WTC11 (cell line): ENCODE results near the gene ROBO1. TPM values are rescaled to one million over a fixed set of nuclear protein-coding genes. Genes with fewer than 3 reads are reported as not detected.

Experiments used
- ATAC-seq: fragments of 200-7000 bp; cut with Tn5 transposase; 2 replicates; pipeline ENCODE4 v1.10.0; 2021; ENCODE audit warnings: mild to moderate bottlenecking, moderate library complexity
- CTCF ChIA-PET: fragments of 300-600 bp; sonication (Branson Sonifier 250); formaldehyde crosslinking; loops from one replicate; lab custom pipeline; 2021; ENCODE audit warnings: antibody characterized with exemption; lab: Charles Lee
- POLR2A ChIA-PET: fragments of 350-600 bp; sonication (Branson Sonifier 250); formaldehyde crosslinking; loops from one replicate; lab custom pipeline; 2021; ENCODE audit warnings: antibody characterized with exemption; lab: Charles Lee
- DNase-seq: peaks from one replicate; pipeline ENCODE4 v3.0.0; 2021; ENCODE audit warnings: low spot score
- H3K27ac Mint-ChIP-seq: 2 replicates; pipeline ENCODE4 v1.8.0; 2021; ENCODE audit warnings: mixed read lengths
- H3K27me3 Mint-ChIP-seq: 2 replicates; pipeline ENCODE4 v1.8.0; 2021; ENCODE audit warnings: low read depth, mild to moderate bottlenecking, moderate library complexity, mixed read lengths
- H3K36me3 Mint-ChIP-seq: 2 replicates; pipeline ENCODE4 v1.8.0; 2021; ENCODE audit warnings: mixed read lengths
- H3K4me1 Mint-ChIP-seq: 2 replicates; pipeline ENCODE4 v1.8.0; 2022; ENCODE audit warnings: mixed read lengths
- H3K4me3 Mint-ChIP-seq: 2 replicates; pipeline ENCODE4 v1.8.0; 2021; ENCODE audit warnings: mild to moderate bottlenecking, moderate library complexity, mixed read lengths
- H3K9me3 Mint-ChIP-seq: 2 replicates; pipeline ENCODE4 v1.8.0; 2021; ENCODE audit warnings: mixed read lengths
- ESRRA ChIP-seq: sonication (generic); formaldehyde crosslinking; IDR thresholded peaks from 2 replicates; pipeline ENCODE4 v1.8.1; 2022; ENCODE audit warnings: mild to moderate bottlenecking, missing genetic modification reagents, borderline replicate concordance
- ETV6 ChIP-seq: sonication (generic); formaldehyde crosslinking; IDR thresholded peaks from 2 replicates; pipeline ENCODE4 v1.8.1; 2022; ENCODE audit warnings: mild to moderate bottlenecking, missing genetic modification reagents
- FOXJ3 ChIP-seq: sonication (generic); formaldehyde crosslinking; IDR thresholded peaks from 2 replicates; pipeline ENCODE4 v1.9.0; 2021; ENCODE audit warnings: missing genetic modification reagents, mild to moderate bottlenecking, borderline replicate concordance
- FOXK1 ChIP-seq: sonication (generic); formaldehyde crosslinking; IDR thresholded peaks from 2 replicates; pipeline ENCODE4 v1.8.0; 2022; ENCODE audit warnings: mild to moderate bottlenecking, moderate library complexity, missing genetic modification reagents
- KAT7 ChIP-seq: sonication (generic); formaldehyde crosslinking; IDR thresholded peaks from 2 replicates; pipeline ENCODE4 v1.8.1; 2023; ENCODE audit warnings: missing genetic modification reagents, mild to moderate bottlenecking, borderline replicate concordance
- NR1H2 ChIP-seq: sonication (generic); formaldehyde crosslinking; IDR thresholded peaks from 2 replicates; pipeline ENCODE4 v1.9.0; 2021; ENCODE audit warnings: mild to moderate bottlenecking, moderate library complexity, missing genetic modification reagents
- PRRX2 ChIP-seq: fragments of 250-450 bp; sonication (Bioruptor Pico); IDR thresholded peaks from 2 replicates; pipeline ENCODE4 v1.8.0; 2021; ENCODE audit warnings: mild to moderate bottlenecking
- SMAD3 ChIP-seq: sonication (generic); formaldehyde crosslinking; IDR thresholded peaks from 2 replicates; pipeline ENCODE4 v1.8.0; 2022; ENCODE audit warnings: missing genetic modification reagents, mild to moderate bottlenecking, borderline replicate concordance
- SOX15 ChIP-seq: fragments of 250-450 bp; sonication (Bioruptor Pico); IDR thresholded peaks from 2 replicates; pipeline ENCODE4 v1.9.0; 2021; ENCODE audit warnings: mild to moderate bottlenecking
- SP1 ChIP-seq: sonication (generic); formaldehyde crosslinking; conservative IDR thresholded peaks from 2 replicates; pipeline ENCODE4 v1.8.1; 2022; ENCODE audit warnings: missing genetic modification reagents
- TCF7 ChIP-seq: sonication (generic); formaldehyde crosslinking; IDR thresholded peaks from 2 replicates; pipeline ENCODE4 v1.8.0; 2022; ENCODE audit warnings: mild to moderate bottlenecking, low read depth, missing genetic modification reagents, moderate library complexity
- TEAD4 ChIP-seq: sonication (generic); formaldehyde crosslinking; IDR thresholded peaks from 2 replicates; pipeline ENCODE4 v1.8.0; 2022; ENCODE audit warnings: mild to moderate bottlenecking, missing genetic modification reagents
- ZNF396 ChIP-seq: fragments of 250-450 bp; sonication (Bioruptor Pico); IDR thresholded peaks from 2 replicates; pipeline ENCODE4 v1.8.0; 2021; ENCODE audit warnings: mild to moderate bottlenecking, moderate library complexity, borderline replicate concordance
- total RNA-seq: library from RNA; stranded (reverse); gene quantifications from 3 replicates; pipeline ENCODE4 v1.2.3, GENCODE V29; 2021
- TF ChIP-seq, protein P1 (sequence below): sonication (generic); formaldehyde crosslinking; IDR thresholded peaks from 2 replicates; pipeline ENCODE4 v1.8.1; 2022; ENCODE audit warnings: missing genetic modification reagents, borderline replicate concordance
- TF ChIP-seq, protein P2 (sequence below): fragments of 250-450 bp; sonication (Bioruptor Pico); IDR thresholded peaks from 2 replicates; pipeline ENCODE4 v1.9.0; 2021; ENCODE audit warnings: mild to moderate bottlenecking, borderline replicate concordance
- TF ChIP-seq, protein P3 (sequence below): sonication (generic); formaldehyde crosslinking; IDR thresholded peaks from 2 replicates; pipeline ENCODE4 v1.8.0; 2022; ENCODE audit warnings: mild to moderate bottlenecking, missing genetic modification reagents
- TF ChIP-seq, protein P4 (sequence below): sonication (generic); formaldehyde crosslinking; IDR thresholded peaks from 2 replicates; pipeline ENCODE4 v1.8.0; 2022; ENCODE audit warnings: mild to moderate bottlenecking, missing genetic modification reagents
- TF ChIP-seq, protein P5 (sequence below): sonication (generic); formaldehyde crosslinking; IDR thresholded peaks from 2 replicates; pipeline ENCODE4 v1.8.1; 2022; ENCODE audit warnings: mild to moderate bottlenecking, moderate library complexity, missing genetic modification reagents
- TF ChIP-seq, protein P6 (sequence below): sonication (generic); formaldehyde crosslinking; IDR thresholded peaks from 2 replicates; pipeline ENCODE4 v1.8.1; 2023; ENCODE audit warnings: mild to moderate bottlenecking, missing genetic modification reagents

The ROBO1 gene
- total RNA-seq, 1 experiment from 2014 or later: 90.9 TPM

DNA sequence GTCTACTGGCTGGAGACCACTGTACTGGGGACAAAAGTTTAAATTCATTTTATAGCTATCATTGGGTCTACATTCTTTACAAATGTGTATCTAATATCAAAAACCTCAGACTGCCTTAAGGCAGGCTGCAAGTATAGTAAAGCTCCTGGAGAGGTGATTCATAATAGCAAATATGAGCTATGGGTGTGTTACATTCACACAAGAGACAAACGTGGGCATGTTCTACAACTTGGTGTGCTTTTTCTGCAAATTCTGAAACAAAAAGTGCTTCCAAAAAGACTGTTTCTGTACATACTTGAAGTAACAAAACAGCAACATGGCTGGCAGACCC is 1101.4 kb downstream of the ROBO1 start:
- Mint-ChIP-seq H3K27me3 (no peaks in the 10 kb centered on the region), H3K9me3 (no peaks in the 10 kb centered on the region), H3K4me3 (no peak overlapping the region), H3K36me3 (peaks cover 9% of the 10 kb centered on the region; the same call in 1 of the 2 replicates), H3K4me1 (peaks cover 18% of the 10 kb centered on the region), H3K27ac (no peak overlapping the region)
- DNase-seq (no peak), ATAC-seq (no peak)
- no peak for TF ChIP-seq SMAD3 (CRISPR knock-in tag)
- TF ChIP-seq FOXJ3 (CRISPR knock-in tag): no peak
- TF ChIP-seq, protein P1, sequence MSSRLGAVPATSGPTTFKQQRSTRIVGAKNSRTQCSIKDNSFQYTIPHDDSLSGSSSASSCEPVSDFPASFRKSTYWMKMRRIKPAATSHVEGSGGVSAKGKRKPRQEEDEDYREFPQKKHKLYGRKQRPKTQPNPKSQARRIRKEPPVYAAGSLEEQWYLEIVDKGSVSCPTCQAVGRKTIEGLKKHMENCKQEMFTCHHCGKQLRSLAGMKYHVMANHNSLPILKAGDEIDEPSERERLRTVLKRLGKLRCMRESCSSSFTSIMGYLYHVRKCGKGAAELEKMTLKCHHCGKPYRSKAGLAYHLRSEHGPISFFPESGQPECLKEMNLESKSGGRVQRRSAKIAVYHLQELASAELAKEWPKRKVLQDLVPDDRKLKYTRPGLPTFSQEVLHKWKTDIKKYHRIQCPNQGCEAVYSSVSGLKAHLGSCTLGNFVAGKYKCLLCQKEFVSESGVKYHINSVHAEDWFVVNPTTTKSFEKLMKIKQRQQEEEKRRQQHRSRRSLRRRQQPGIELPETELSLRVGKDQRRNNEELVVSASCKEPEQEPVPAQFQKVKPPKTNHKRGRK (CRISPR knock-in tag): no peak
- no peak for TF ChIP-seq TEAD4 (CRISPR knock-in tag)
- no peak for TF ChIP-seq NR1H2 (CRISPR knock-in tag)
- TF ChIP-seq ZNF396: no peak
- TF ChIP-seq, protein P2, sequence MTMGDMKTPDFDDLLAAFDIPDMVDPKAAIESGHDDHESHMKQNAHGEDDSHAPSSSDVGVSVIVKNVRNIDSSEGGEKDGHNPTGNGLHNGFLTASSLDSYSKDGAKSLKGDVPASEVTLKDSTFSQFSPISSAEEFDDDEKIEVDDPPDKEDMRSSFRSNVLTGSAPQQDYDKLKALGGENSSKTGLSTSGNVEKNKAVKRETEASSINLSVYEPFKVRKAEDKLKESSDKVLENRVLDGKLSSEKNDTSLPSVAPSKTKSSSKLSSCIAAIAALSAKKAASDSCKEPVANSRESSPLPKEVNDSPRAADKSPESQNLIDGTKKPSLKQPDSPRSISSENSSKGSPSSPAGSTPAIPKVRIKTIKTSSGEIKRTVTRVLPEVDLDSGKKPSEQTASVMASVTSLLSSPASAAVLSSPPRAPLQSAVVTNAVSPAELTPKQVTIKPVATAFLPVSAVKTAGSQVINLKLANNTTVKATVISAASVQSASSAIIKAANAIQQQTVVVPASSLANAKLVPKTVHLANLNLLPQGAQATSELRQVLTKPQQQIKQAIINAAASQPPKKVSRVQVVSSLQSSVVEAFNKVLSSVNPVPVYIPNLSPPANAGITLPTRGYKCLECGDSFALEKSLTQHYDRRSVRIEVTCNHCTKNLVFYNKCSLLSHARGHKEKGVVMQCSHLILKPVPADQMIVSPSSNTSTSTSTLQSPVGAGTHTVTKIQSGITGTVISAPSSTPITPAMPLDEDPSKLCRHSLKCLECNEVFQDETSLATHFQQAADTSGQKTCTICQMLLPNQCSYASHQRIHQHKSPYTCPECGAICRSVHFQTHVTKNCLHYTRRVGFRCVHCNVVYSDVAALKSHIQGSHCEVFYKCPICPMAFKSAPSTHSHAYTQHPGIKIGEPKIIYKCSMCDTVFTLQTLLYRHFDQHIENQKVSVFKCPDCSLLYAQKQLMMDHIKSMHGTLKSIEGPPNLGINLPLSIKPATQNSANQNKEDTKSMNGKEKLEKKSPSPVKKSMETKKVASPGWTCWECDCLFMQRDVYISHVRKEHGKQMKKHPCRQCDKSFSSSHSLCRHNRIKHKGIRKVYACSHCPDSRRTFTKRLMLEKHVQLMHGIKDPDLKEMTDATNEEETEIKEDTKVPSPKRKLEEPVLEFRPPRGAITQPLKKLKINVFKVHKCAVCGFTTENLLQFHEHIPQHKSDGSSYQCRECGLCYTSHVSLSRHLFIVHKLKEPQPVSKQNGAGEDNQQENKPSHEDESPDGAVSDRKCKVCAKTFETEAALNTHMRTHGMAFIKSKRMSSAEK (CRISPR knock-in tag): no peak
- no peak for TF ChIP-seq TCF7 (CRISPR knock-in tag)
- TF ChIP-seq, protein P3, sequence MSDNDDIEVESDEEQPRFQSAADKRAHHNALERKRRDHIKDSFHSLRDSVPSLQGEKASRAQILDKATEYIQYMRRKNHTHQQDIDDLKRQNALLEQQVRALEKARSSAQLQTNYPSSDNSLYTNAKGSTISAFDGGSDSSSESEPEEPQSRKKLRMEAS (CRISPR knock-in tag): no peak
- TF ChIP-seq FOXK1 (CRISPR knock-in tag): no peak
- TF ChIP-seq SP1: no peak
- no peak for TF ChIP-seq PRRX2
- TF ChIP-seq, protein P4, sequence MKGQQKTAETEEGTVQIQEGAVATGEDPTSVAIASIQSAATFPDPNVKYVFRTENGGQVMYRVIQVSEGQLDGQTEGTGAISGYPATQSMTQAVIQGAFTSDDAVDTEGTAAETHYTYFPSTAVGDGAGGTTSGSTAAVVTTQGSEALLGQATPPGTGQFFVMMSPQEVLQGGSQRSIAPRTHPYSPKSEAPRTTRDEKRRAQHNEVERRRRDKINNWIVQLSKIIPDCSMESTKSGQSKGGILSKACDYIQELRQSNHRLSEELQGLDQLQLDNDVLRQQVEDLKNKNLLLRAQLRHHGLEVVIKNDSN: no peak
- TF ChIP-seq KAT7 (CRISPR knock-in tag): no peak
- TF ChIP-seq, protein P5, sequence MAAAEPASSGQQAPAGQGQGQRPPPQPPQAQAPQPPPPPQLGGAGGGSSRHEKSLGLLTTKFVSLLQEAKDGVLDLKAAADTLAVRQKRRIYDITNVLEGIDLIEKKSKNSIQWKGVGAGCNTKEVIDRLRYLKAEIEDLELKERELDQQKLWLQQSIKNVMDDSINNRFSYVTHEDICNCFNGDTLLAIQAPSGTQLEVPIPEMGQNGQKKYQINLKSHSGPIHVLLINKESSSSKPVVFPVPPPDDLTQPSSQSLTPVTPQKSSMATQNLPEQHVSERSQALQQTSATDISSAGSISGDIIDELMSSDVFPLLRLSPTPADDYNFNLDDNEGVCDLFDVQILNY (CRISPR knock-in tag): no peak
- no peak for TF ChIP-seq ESRRA (CRISPR knock-in tag)
- TF ChIP-seq, protein P6, sequence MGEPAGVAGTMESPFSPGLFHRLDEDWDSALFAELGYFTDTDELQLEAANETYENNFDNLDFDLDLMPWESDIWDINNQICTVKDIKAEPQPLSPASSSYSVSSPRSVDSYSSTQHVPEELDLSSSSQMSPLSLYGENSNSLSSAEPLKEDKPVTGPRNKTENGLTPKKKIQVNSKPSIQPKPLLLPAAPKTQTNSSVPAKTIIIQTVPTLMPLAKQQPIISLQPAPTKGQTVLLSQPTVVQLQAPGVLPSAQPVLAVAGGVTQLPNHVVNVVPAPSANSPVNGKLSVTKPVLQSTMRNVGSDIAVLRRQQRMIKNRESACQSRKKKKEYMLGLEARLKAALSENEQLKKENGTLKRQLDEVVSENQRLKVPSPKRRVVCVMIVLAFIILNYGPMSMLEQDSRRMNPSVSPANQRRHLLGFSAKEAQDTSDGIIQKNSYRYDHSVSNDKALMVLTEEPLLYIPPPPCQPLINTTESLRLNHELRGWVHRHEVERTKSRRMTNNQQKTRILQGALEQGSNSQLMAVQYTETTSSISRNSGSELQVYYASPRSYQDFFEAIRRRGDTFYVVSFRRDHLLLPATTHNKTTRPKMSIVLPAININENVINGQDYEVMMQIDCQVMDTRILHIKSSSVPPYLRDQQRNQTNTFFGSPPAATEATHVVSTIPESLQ (CRISPR knock-in tag): no peak
- no peak for TF ChIP-seq ETV6
- no peak for TF ChIP-seq SOX15 (CRISPR knock-in tag)
- ChIA-PET CTCF (interaction anchor here (1.3 kb wide), 1 partner anchor 20 kb away, joined by 4 read pairs; no protein-coding TSS in a partner anchor), POLR2A (no interaction called here)
